ENCODE results near the gene GIMAP1. TPM values are rescaled to one million over a fixed set of nuclear protein-coding genes. Genes with fewer than 3 reads are reported as not detected.
A peak's percentile ranks its signal among the peaks of the same experiment; 100 is the strongest.

Gene GIMAP1
- total RNA-seq, 4 donors from 2014 or later, result 4.0 to 10.4 (median 8.4) TPM

DNA sequence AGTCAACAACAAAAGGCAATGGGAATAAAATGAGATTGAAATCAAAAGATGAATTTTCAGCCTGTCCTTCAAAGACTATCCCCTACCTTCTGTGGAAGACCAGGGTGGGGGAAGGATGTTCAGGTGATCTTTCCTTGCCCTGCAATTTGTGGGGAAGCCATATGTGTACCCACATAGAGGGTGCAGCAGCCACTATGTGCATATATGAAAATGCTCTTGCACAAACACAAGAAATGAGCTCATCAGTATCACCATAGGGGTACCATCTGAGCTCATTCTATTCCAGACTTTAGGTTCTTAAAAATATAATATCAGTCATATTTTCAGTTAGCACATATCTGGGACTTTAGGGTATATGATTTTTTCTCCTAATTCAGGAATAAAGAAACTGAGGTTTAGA is 38.5 kb downstream of the GIMAP1 start:
- Histone ChIP-seq H3K4me3 (no peak overlapping the region), H3K9me3 (no peaks in the 10 kb centered on the region), H3K27ac (no peak overlapping the region), H3K4me1 (peaks cover 0 to 3% (median 0%) of the 10 kb centered on the region in 4 donors), H3K27me3 (no peaks in the 10 kb centered on the region), H3K36me3 (no peaks in the 10 kb centered on the region)
- DNase-seq (ENCODE audit: low spot score in 2 of 2), result no peak
- TF ChIP-seq POLR2A (IDR thresholded peaks at IDR 0.05), result no peak
- no peak for TF ChIP-seq EP300 (IDR thresholded peaks at IDR 0.05)
- TF ChIP-seq, protein P1, sequence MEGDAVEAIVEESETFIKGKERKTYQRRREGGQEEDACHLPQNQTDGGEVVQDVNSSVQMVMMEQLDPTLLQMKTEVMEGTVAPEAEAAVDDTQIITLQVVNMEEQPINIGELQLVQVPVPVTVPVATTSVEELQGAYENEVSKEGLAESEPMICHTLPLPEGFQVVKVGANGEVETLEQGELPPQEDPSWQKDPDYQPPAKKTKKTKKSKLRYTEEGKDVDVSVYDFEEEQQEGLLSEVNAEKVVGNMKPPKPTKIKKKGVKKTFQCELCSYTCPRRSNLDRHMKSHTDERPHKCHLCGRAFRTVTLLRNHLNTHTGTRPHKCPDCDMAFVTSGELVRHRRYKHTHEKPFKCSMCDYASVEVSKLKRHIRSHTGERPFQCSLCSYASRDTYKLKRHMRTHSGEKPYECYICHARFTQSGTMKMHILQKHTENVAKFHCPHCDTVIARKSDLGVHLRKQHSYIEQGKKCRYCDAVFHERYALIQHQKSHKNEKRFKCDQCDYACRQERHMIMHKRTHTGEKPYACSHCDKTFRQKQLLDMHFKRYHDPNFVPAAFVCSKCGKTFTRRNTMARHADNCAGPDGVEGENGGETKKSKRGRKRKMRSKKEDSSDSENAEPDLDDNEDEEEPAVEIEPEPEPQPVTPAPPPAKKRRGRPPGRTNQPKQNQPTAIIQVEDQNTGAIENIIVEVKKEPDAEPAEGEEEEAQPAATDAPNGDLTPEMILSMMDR (IDR thresholded peaks at IDR 0.05), result no peak

DNA sequence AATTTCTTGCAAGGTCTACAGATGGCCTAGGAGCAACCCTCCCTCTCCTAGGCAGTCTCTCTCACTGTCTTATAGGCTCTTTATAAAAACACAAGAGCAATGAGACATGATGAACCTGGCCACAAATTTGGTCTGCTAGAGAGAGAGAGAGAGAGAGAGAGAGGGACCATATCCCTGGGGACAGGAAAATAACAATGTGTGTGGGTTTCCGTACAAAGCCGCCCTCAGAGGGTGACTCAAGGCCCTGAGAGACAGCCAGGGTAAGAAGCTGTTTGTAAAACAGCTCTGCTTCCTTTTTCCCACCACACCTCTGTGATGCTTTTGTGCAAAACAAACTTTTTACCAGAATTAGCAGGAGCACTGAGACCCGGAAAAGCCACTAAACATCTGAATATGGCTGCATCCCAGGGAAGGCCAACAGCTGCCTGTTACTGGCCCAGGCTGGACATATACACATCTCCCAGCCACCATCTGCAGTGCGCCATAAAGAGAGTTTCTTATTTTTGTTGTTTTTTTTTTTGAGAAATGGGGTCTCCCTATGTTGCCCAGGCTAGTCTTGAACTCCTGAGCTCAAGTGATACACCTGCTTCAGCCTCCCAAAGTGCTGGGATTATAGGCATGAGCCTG is 39.2 kb downstream of the GIMAP1 start:
- no peaks in the 10 kb centered on the region for H3K9me3 ChIP-seq
- 50 to 70% methylated on average over 4 of the region's 4 CpGs for WGBS, 2 donors
- no peak for DNase-seq (ENCODE audit: low spot score in 2 of 2)
- no peak for TF ChIP-seq EP300 (IDR thresholded peaks at IDR 0.05)
- TF ChIP-seq, protein P1 (IDR thresholded peaks at IDR 0.05), result peak in 1 of 5 experiments; percentile 35
- peak overlapping the region in 2 of 4 donors; percentile 24 to 29 for H3K27ac ChIP-seq
- no peaks in the 10 kb centered on the region for H3K27me3 ChIP-seq
- H3K36me3 ChIP-seq, result no peaks in the 10 kb centered on the region
- H3K4me3 ChIP-seq, result no peak overlapping the region
- peaks cover 0 to 3% (median 0%) of the 10 kb centered on the region in 4 donors for H3K4me1 ChIP-seq

DNA sequence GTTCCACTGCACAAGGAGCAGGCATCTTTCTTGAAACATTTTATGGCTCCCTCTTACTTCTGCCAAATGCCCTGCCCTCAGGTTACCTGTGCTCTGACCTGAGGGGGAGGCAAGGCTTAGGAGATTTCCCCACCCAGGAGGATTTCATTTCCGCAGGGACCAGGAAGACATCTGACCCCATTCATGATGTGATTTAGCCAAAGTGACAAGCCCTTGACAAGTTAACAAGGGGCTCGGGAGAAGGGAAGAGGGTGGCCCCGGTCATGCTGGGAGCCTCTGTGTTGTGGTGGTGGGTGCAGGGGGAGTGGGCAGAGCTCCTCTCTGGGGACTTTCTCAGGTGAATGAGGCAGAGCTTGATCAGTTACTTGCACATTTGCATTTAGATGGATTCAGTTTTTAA is 39.8 kb downstream of the GIMAP1 start:
- peak overlapping the region in 2 of 4 donors; percentile 24 to 29 for H3K27ac ChIP-seq

DNA sequence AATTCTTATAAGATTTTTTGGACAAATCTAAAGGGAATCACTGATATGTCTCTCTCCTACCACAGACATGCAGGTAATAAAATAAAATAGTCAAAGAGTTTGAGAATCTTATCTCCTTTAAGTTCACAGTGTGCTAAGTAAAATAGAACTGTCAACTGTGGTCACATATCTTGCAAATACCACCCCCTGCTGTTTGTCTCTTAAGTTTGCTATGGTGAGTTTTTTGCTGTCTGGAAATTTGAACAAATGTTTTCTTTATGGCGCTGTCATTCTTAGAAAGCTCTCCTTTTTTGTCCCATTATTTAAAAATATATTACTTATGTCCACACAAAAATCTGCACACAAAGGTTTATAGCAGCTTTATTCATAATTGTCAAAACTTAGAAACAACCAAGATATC is 40.4 kb downstream of the GIMAP1 start:
- Histone ChIP-seq H3K36me3 (no peaks in the 10 kb centered on the region), H3K27me3 (no peaks in the 10 kb centered on the region), H3K27ac (no peak overlapping the region), H3K4me1 (peaks cover 0 to 3% (median 0%) of the 10 kb centered on the region in 4 donors), H3K9me3 (no peaks in the 10 kb centered on the region), H3K4me3 (no peak overlapping the region)
- 35 to 38% methylated on average over 1 of the region's 1 CpG for WGBS, 2 donors
- DNase-seq (ENCODE audit: low spot score in 2 of 2), result no peak
- TF ChIP-seq EP300 (IDR thresholded peaks at IDR 0.05), result no peak
- TF ChIP-seq, protein P1 (IDR thresholded peaks at IDR 0.05), result peak in 4 of 5 experiments; percentile 14 to 35 (median 30)

More for the DNA sequence above, 39.8 kb downstream of the GIMAP1 start:
- WGBS, 2 donors, result 73 to 77% methylated on average over 3 of the region's 3 CpGs
- H3K27me3 ChIP-seq, result no peaks in the 10 kb centered on the region
- no peak for DNase-seq (ENCODE audit: low spot score in 2 of 2)
- H3K4me3 ChIP-seq, result no peak overlapping the region
- no peaks in the 10 kb centered on the region for H3K9me3 ChIP-seq
- no peaks in the 10 kb centered on the region for H3K36me3 ChIP-seq
- peaks cover 0 to 3% (median 0%) of the 10 kb centered on the region in 4 donors for H3K4me1 ChIP-seq
- TF ChIP-seq, protein P1 (IDR thresholded peaks at IDR 0.05), result no peak
- TF ChIP-seq EP300 (IDR thresholded peaks at IDR 0.05) (no peak), POLR2A (IDR thresholded peaks at IDR 0.05) (no peak)

DNA sequence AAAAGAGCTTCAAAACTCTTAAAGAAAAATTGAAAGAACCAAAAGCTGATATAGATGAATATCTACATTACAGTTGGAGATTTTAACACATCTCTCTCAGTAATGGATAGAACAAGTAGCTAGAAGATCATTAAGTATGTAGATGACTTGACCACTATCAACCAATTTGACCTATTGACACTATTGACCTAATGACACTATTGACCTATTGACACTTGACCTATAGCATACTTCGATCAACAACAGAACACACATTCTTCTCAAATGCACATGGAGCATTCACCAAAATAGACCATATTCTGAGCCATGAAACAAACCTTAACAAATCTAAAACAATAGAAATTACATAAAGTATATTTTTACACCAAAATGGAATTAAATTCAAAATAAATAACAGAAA is 43.1 kb downstream of the GIMAP1 start:
- Histone ChIP-seq H3K27me3 (no peaks in the 10 kb centered on the region), H3K4me3 (no peak overlapping the region), H3K27ac (no peak overlapping the region), H3K36me3 (no peaks in the 10 kb centered on the region), H3K4me1 (no peaks in the 10 kb centered on the region), H3K9me3 (no peaks in the 10 kb centered on the region)
- WGBS, 2 donors, result 43% methylated on average over 1 of the region's 1 CpG
- TF ChIP-seq, protein P1 (IDR thresholded peaks at IDR 0.05), result no peak
- no peak for TF ChIP-seq EP300 (IDR thresholded peaks at IDR 0.05)
- no peak for TF ChIP-seq POLR2A (IDR thresholded peaks at IDR 0.05)
- no peak for DNase-seq (ENCODE audit: low spot score in 2 of 2)

All from tibial nerve (tissue), 4 donors.